KG1 (cell line): ENCODE data around the gene ORC5.
A peak's percentile ranks its signal among the peaks of the same experiment; 100 is the strongest.
"Not testable (repeated sequence)": the region's sequence is repeated elsewhere in the genome, so short reads cannot be mapped to it uniquely, and the experiment has no call there.

Experiments used
- DNase-seq: peaks from one replicate; lab custom pipeline; 2025; lab: John Stamatoyannopoulos, UW

ORC5 gene

GRCh38 chr7:104207731-104208420 is at the start of gene ORC5:
Gene ORC5 (minus strand): TSS chr7:104208013. CDS start chr7:104207904, 109 bp downstream.
- peak; percentile 23 for DNase-seq

DNA sequence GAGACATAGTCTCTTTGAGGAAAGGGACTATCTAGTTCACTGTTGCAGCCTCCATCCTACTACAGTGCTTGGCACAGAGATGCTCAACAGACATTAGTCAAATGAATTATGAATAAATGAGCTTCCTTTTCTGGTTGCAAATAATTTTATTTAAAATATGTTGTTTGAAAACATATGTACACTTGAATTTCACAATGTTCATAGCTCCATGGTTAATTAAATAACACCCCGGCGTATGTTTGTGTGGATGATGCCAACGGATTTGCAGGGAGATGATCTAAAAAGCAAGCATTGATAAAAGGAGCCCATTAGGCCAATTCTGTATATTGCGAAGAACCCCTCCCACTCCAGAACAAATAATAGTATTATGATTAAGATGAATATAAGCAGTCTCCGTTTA is 47.8 kb upstream of the ORC5 start:
- DNase-seq = no peak

DNA sequence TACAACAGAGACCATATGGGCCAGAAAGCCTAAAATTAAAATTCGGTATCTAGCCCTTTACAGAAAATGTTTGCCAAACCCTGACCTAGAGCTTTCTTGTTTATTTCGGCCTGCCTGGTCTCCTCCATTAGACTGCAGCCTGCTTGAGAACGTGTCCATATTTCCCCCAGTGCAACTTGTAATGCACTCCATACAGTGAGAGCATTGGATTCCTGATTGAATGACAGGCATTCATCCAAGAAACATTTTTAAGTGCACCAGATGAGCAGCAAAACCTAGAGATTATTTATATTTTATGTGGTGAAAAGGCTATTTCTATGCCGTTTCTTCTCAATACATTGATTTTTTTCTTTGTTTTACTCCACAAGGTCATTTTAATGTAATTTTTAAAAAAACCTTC is 47.4 kb upstream of the ORC5 start:
- no peak for DNase-seq

- no peak for DNase-seq
These were observed 46.9 kb upstream of the ORC5 start for GRCh38 chr7:104254696-104255095.

DNA sequence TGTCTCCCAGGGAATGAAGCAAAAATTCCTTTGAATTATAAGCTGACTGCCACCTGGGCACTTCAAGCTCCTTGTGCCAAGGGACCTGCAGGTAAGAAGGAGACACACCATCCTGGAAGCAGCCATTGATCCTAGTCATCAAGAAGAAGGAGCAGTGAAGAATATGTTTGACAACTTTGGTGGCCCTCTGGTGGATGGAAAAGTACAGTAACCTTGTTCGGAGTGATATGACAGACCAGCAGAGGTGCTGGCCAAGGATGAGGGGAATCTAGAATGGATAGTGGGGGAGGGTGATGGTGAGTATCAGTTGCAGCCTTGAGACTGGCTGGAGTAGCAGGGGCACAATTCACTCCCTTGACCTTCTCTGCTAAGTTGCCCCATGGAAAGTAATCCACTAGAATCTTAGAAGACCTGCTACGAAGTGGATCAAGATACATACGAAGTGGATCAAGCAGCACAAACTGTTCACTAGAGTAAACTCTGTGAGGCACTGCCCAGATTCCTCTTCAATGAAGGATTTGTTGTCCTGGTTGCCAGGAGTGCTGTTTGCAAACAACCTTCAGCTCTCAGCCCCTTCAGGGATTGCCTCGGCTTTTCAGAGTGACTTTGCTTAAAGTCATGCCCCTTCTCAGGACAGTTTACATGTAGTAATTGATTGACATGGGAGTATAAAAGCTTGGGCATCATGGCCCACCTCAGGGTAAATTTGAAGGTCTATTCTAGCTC is 44.8 kb upstream of the ORC5 start:
- DNase-seq = no peak

- DNase-seq = no peak
These were observed 34.8 kb upstream of the ORC5 start for GRCh38 chr7:104242638-104243037.

DNA sequence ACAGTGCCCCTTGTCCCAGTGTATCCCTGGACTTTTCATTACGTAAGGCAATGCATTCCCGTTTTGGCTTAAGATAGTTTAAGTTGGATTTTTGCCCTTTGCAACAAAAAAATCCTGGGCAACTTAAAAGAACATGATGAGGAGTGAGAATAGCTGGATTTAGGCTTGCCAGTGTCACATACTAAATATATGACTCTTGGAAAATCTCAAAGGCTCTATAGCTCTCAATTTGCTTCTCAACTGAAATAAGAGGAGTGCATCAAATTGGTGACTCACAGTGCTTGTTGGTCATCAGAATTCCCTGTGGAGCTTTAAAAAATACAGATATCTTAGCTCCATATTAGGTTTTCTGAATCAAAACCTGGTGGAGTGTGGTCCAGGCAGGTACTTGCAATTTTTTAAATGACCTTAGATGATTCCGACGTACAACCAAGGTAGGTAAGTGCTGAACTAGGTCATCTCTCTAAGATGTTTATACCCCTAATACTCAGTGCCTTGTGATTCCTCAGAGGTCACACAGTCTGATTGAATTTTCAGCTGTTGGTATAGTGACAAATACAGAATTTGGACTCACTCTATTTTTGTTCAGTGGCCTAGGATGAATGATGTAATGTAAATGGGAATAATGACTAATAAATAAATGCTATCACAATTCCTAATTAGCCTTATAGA is 33.9 kb upstream of the ORC5 start:
- DNase-seq = no peak

GRCh38 chr7:104241135-104241534 is 33.3 kb upstream of the ORC5 start:
- no peak for DNase-seq

DNA sequence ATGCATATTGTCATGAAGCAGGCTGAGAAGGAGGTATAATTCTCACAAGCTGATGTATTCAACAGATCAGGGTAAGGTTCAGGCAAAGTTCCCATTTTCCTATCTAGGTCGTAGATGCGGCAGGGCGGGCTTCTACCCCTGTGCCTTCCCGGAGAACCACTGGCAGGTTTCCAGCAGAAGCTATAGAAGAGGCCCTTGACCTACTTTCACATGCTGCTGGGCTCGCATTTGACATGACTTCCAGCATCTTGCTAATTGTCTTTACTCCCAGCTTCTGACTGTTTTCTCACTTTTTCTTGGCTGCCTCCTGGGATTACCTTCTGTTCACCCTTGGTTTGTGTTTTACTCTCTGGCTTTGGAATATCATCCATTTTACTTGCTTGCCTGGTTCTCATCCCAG is 32.6 kb upstream of the ORC5 start:
- no peak for DNase-seq

DNA sequence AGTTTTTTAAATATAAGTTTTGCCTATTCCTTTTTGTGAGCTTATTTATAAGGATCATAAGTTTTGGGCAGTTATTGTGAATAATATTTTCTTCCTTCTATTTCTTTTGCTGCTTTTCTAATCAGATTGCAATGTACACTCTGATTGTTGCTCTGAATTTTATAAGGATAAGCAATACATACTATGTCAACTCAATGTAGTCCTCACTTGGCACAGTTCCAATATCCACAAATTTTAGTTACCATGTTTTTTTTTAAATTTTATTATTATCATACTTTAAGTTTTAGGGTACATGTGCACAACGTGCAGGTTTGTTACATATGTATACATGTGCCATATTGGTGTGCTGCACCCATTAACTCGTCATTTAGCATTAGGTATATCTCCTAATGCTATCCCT is 27.2 kb upstream of the ORC5 start:
- not testable (repeated sequence) for DNase-seq

GRCh38 chr7:104231054-104232046 is 23.5 kb upstream of the ORC5 start:
- DNase-seq = no peak

DNA sequence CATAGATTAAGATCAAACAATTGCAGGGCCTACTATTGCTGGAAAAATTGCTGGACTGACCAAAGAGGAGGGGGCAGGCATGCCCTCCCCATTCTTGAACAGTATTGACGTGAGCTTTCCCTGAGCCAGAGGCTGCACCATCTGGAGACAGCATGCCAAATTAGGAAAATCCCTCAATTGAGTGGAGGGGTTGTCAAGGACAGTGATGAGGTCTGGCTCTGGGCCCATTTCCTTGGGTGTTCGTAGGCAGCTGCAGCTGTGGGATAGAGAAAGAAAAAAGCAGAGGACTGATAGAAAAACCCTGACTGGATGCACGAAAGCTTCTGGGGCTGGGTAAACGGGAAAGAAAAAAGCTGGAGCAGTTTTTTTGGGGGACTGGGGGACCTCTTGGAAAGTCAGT is 22.8 kb upstream of the ORC5 start:
- no peak for DNase-seq

- no peak for DNase-seq
These were observed 20.6 kb upstream of the ORC5 start for GRCh38 chr7:104228442-104228841.

DNA sequence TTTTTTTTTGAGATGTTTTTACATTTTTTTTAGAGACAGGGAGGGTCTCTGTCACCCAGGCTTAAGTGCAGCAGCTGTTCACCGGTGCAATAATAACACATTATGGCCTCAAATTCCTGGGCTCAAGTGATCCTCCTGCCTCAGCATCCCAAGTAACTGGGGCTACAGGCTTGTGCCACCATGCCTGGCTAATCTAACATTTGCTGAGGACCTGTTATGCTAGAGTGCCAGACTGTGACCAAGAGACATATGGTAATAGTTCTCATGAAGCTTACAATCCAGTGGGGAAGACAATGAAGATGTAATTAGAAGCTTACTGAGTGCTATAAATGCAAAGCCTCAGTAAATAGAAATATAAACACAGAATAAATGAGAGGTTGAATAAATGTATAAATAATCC is 17.6 kb upstream of the ORC5 start:
- no peak for DNase-seq

GRCh38 chr7:104217620-104218019 is 9.8 kb upstream of the ORC5 start:
- no peak for DNase-seq

GRCh38 chr7:104209063-104209462 is 1.2 kb upstream of the ORC5 start:
- DNase-seq = no peak

DNA sequence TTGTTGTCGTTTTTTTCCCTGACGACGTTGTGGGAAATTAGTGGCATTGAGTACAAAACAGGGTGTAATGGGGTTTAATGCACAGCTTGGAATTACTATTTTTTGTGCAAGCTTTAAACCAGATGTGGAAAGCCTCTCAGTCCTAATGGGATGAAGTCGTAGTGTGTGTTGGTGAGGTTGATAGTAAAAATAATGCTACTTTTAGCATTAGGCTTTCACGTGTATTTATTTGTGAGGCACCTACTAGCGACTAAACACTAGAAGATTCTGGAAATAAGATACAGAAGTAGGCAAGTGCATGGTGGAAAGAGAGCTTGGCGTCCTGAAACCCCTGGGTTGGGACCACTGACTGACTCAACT is 588 bp upstream of the ORC5 start:
- DNase-seq = no peak

GRCh38 chr7:104207348-104207730 is 474 bp downstream of the ORC5 start:
- no peak for DNase-seq

DNA sequence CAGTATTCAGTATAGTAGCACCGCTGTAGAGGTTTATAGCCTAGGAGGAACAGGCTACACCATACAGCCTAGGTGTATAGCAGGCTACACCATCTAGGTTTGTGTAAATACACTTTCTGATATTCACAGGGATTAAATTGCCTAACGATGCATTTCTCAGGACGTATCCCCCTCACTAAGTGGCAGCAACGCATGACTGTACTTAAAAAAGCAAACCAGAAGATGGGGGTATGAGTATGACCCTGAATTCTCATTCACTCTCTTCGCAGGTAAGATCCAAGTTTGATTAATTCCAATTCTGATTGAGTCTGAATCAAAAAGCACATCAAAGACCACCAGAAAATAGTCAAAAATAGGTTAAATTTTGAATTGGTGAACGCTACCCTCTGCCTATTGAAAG is 972 bp downstream of the ORC5 start:
- DNase-seq = no peak

DNA sequence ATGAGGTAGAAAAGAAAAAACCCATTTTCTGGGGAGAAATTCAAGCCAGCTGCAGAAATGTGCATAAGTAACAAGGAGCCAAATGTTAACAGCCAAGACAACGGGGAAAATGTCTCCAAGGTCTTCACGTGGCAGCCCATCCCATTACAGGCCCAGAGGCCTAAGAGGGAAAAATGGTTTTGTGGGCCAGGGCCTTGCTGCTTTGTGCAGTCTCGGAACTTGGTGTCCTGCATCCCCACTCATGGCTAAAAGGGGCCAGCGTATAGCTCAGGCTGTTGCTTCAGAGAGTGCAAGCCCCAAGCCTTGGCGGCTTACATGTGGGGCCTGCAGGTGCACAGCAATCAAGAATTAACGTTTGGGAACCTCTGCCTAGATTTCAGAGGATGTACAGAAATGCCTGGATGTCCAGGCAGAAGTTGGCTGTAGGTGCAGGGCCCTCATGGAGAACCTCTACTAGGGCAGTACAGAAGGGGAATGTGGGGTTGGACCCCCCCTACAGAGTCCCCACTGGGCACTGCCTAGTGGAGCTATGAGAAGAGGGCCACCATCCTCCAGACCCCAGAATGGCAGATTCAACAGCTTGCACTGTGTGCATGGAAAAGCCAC is 9.0 kb downstream of the ORC5 start:
- no peak for DNase-seq

GRCh38 chr7:104196161-104196560 is 11.7 kb downstream of the ORC5 start:
- no peak for DNase-seq

DNA sequence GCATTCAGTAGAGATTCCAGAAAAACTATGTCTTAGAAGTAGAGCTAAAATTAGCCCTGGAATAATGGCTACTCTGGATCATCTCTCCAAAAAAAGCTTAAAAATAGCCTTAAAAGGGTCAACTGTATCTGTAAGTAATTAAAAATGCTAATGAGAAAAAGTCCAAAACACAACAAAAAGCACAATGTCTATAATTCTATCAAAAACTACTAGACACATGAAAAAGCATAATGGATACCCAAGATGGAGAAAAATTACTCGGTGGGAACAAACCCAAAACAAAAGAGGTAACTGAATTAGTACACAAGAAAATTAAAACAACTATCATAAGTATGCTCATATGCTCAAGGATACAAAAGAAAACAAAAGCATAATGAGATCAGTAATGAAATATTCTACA is 15.4 kb downstream of the ORC5 start:
- DNase-seq = no peak
